OCI-LY3 (cell line): ENCODE results near the gene OR52R1.

Source experiments
- H2AFZ ChIP-seq: fragments of 200-600, 300-600 bp; shearing (Covaris generic); 2 replicates; pipeline ENCODE4 v1.6.0; 2014; ENCODE audit warnings: antibody characterized with exemption, low read depth, low read length
- H3K27ac ChIP-seq: fragments of 200-600, 300-600 bp; sonication (generic); 2 replicates; pipeline ENCODE4 v1.5.1; 2014; ENCODE audit warnings: mild to moderate bottlenecking, low read length, moderate library complexity, mixed read lengths
- H3K27me3 ChIP-seq: fragments of 200-600, 300-600 bp; sonication (generic); 2 replicates; pipeline ENCODE4 v1.6.1; 2014; ENCODE audit warnings: low read depth, low read length, mixed read lengths
- H3K36me3 ChIP-seq: fragments of 200-600, 300-600 bp; sonication (generic); replicated peaks from 2 replicates; pipeline ENCODE3; 2014; ENCODE audit warnings: low read depth, low read length, mixed read lengths
- H3K4me1 ChIP-seq: fragments of 300-600, 200-600 bp; sonication (generic); 2 replicates; pipeline ENCODE4 v1.6.1; 2014; ENCODE audit warnings: low read length, mixed read lengths
- H3K4me2 ChIP-seq: fragments of 200-600, 300-600 bp; sonication (generic); 2 replicates; pipeline ENCODE4 v1.6.1; 2014; ENCODE audit warnings: low read length, mixed read lengths
- H3K4me3 ChIP-seq: fragments of 300-600, 200-600 bp; sonication (generic); 2 replicates; pipeline ENCODE4 v1.5.1; 2014; ENCODE audit warnings: antibody characterized with exemption, mild to moderate bottlenecking, low read length, moderate library complexity
- H3K79me2 ChIP-seq: fragments of 300-600, 200-600 bp; shearing (Covaris generic); 2 replicates; pipeline ENCODE4 v1.6.1; 2014; ENCODE audit warnings: mild to moderate bottlenecking, low read length, mixed read lengths
- H3K9ac ChIP-seq: fragments of 300-600, 200-600 bp; shearing (Covaris generic); 2 replicates; pipeline ENCODE4 v1.6.0; 2014; ENCODE audit warnings: mild to moderate bottlenecking, low read length, moderate library complexity
- H3K9me3 ChIP-seq: fragments of 200-600, 300-600 bp; shearing (Covaris generic); 2 replicates; pipeline ENCODE4 v1.6.1; 2014; ENCODE audit warnings: low read length, mixed read lengths; ENCODE audit not compliant: insufficient read depth
- H4K20me1 ChIP-seq: fragments of 200-600, 300-600 bp; sonication (generic); 2 replicates; pipeline ENCODE4 v1.6.1; 2016; ENCODE audit warnings: low read length, mixed read lengths; ENCODE audit not compliant: insufficient read depth
- CTCF ChIP-seq: fragments of 200-600, 300-600 bp; sonication (generic); IDR thresholded peaks from 2 replicates; pipeline ENCODE4 v1.5.1; 2014; ENCODE audit warnings: antibody characterized with exemption, low read length, low read depth
- EZH2phosphoT487 ChIP-seq: fragments of 200-600 bp; shearing (Covaris generic); IDR thresholded peaks from 2 replicates; pipeline ENCODE4 v1.6.1; 2018; ENCODE audit warnings: antibody characterized with exemption, mixed run types, low read depth

Gene OR52R1

GRCh38 chr11:4798427-4799183, 5.6 kb downstream of the OR52R1 start:
- no peak overlapping the region for H3K27ac ChIP-seq

GRCh38 chr11:4797206-4797605, 7.0 kb downstream of the OR52R1 start:
- no peak overlapping the region for H3K9ac ChIP-seq
- no peaks in the 10 kb centered on the region for H4K20me1 ChIP-seq
- H3K36me3 ChIP-seq: no peaks in the 10 kb centered on the region
- no peak overlapping the region for H3K4me2 ChIP-seq
- H3K4me1 ChIP-seq: no peaks in the 10 kb centered on the region
- no peaks in the 10 kb centered on the region for H3K79me2 ChIP-seq
- TF ChIP-seq CTCF (no peak), EZH2phosphoT487 (no peak)
- H3K4me3 ChIP-seq: no peak overlapping the region
- no peak overlapping the region for H2AFZ ChIP-seq
- no peak overlapping the region for H3K27ac ChIP-seq
- no peaks in the 10 kb centered on the region; the same call in 1 of the 2 replicates for H3K27me3 ChIP-seq
- H3K9me3 ChIP-seq: no peaks in the 10 kb centered on the region

More at GRCh38 chr11:4798427-4799183, 5.6 kb downstream of the OR52R1 start:
- Histone ChIP-seq H3K4me2 (no peak overlapping the region; the same call in 1 of the 2 replicates), H2AFZ (no peak overlapping the region), H3K79me2 (no peaks in the 10 kb centered on the region), H4K20me1 (no peaks in the 10 kb centered on the region), H3K4me1 (no peaks in the 10 kb centered on the region), H3K4me3 (no peak overlapping the region), H3K9ac (no peak overlapping the region), H3K36me3 (no peaks in the 10 kb centered on the region), H3K27me3 (no peaks in the 10 kb centered on the region), H3K9me3 (no peaks in the 10 kb centered on the region)
- TF ChIP-seq EZH2phosphoT487: no peak
- TF ChIP-seq CTCF: no peak

GRCh38 chr11:4782454-4782853, 21.7 kb downstream of the OR52R1 start:
- H3K36me3 ChIP-seq: no peaks in the 10 kb centered on the region

More at GRCh38 chr11:4782454-4782853, 21.7 kb downstream of the OR52R1 start:
- Histone ChIP-seq H3K9me3 (no peaks in the 10 kb centered on the region), H3K9ac (no peak overlapping the region), H3K27ac (no peak overlapping the region), H3K79me2 (no peaks in the 10 kb centered on the region), H3K4me1 (no peaks in the 10 kb centered on the region), H2AFZ (no peak overlapping the region), H4K20me1 (no peaks in the 10 kb centered on the region), H3K27me3 (no peaks in the 10 kb centered on the region), H3K4me3 (no peak overlapping the region), H3K4me2 (no peak overlapping the region)
- TF ChIP-seq EZH2phosphoT487 (no peak), CTCF (no peak)
